GM23338 (cell line): ENCODE data around the gene OGT. TPM values are rescaled to one million over a fixed set of nuclear protein-coding genes. Genes with fewer than 3 reads are reported as not detected.

Experiments used
- ATAC-seq: fragments of 200-7000 bp; cut with Tn5 transposase; 3 replicates; pipeline ENCODE4 v1.9.1; 2020
- DNase-seq: peaks from one replicate; pipeline ENCODE4 v3.0.0-alpha.2; 2015; ENCODE audit warnings: low spot score
- H2AFZ ChIP-seq: fragments of 200-600 bp; sonication (generic); 2 replicates; pipeline ENCODE4 v1.8.0; 2016; ENCODE audit warnings: antibody characterized with exemption, mild to moderate bottlenecking, moderate library complexity
- H3F3A ChIP-seq: fragments of 200-600 bp; sonication (generic); replicated peaks from 2 replicates; pipeline ENCODE4 v1.8.0; 2017; ENCODE audit warnings: antibody characterized with exemption, mixed run types, low read depth
- H3K27ac ChIP-seq: fragments of 200-600 bp; sonication (generic); 2 replicates; pipeline ENCODE4 v1.6.1; 2016; ENCODE audit warnings: low read depth
- H3K27me3 ChIP-seq: fragments of 200-600 bp; sonication (generic); 2 replicates; pipeline ENCODE4 v1.8.0; 2016; ENCODE audit warnings: mild to moderate bottlenecking, mixed run types, moderate library complexity; ENCODE audit not compliant: insufficient read depth
- H3K36me3 ChIP-seq: fragments of 200-600 bp; sonication (generic); 2 replicates; pipeline ENCODE4 v1.8.0; 2016; ENCODE audit warnings: mild to moderate bottlenecking; ENCODE audit not compliant: insufficient read depth
- H3K4me1 ChIP-seq: fragments of 200-600 bp; sonication (generic); 2 replicates; pipeline ENCODE4 v1.8.0; 2016; ENCODE audit warnings: mild to moderate bottlenecking, moderate library complexity; ENCODE audit not compliant: insufficient read depth
- H3K4me2 ChIP-seq: fragments of 200-600 bp; sonication (generic); 2 replicates; pipeline ENCODE4 v1.7.1; 2017; ENCODE audit warnings: mixed run types
- H3K4me3 ChIP-seq: fragments of 200-600 bp; sonication (generic); 2 replicates; pipeline ENCODE4 v1.6.1; 2016; ENCODE audit warnings: mixed run types
- H3K79me2 ChIP-seq: fragments of 200-600 bp; sonication (generic); replicated peaks from 2 replicates; pipeline ENCODE4 v1.8.0; 2017; ENCODE audit warnings: mild to moderate bottlenecking; ENCODE audit not compliant: insufficient read depth
- H3K9me2 ChIP-seq: fragments of 200-600 bp; sonication (generic); 2 replicates; pipeline ENCODE4 v1.8.0; 2017; ENCODE audit not compliant: insufficient read depth
- H4K20me1 ChIP-seq: fragments of 200-600 bp; sonication (generic); replicated peaks from 2 replicates; pipeline ENCODE4 v1.8.0; 2017; ENCODE audit warnings: mild to moderate bottlenecking; ENCODE audit not compliant: insufficient read depth
- H3K27ac Mint-ChIP-seq: 2 replicates; pipeline ENCODE4 v1.8.0; 2020; ENCODE audit warnings: inconsistent platforms, mild to moderate bottlenecking, moderate library complexity, mixed read lengths
- H3K27me3 Mint-ChIP-seq: 3 replicates; pipeline ENCODE4 v1.8.0; 2022; ENCODE audit warnings: low read depth, mild to moderate bottlenecking, moderate library complexity, mixed read lengths, inconsistent platforms; ENCODE audit not compliant: insufficient read depth, poor library complexity
- H3K36me3 Mint-ChIP-seq: 3 replicates; pipeline ENCODE4 v1.8.0; 2021; ENCODE audit warnings: low read depth, mild to moderate bottlenecking, inconsistent platforms, moderate library complexity, mixed read lengths
- H3K4me1 Mint-ChIP-seq: 3 replicates; pipeline ENCODE4 v1.8.0; 2020; ENCODE audit warnings: mild to moderate bottlenecking, inconsistent platforms, mixed read lengths
- H3K4me3 Mint-ChIP-seq: 3 replicates; pipeline ENCODE4 v1.8.0; 2021; ENCODE audit warnings: moderate library complexity, mild to moderate bottlenecking, inconsistent platforms, mixed read lengths
- H3K9me3 Mint-ChIP-seq: 3 replicates; pipeline ENCODE4 v1.8.0; 2020; ENCODE audit warnings: moderate library complexity, mild to moderate bottlenecking, inconsistent platforms, mixed read lengths
- CREB1 ChIP-seq: fragments of 250-450 bp; sonication (Bioruptor Pico); IDR thresholded peaks from 2 replicates; pipeline ENCODE4 v1.5.0; 2020; ENCODE audit warnings: low read depth, mild to moderate bottlenecking, moderate library complexity
- EZH2 ChIP-seq: fragments of 200-600 bp; sonication (generic); IDR thresholded peaks from one replicate; pipeline ENCODE4 v1.8.0; 2017; ENCODE audit warnings: antibody characterized with exemption, mild to moderate bottlenecking, low read depth; ENCODE audit not compliant: unreplicated experiment
- EZH2phosphoT487 ChIP-seq: fragments of 200-600 bp; sonication (generic); IDR thresholded peaks from one replicate; pipeline ENCODE4 v1.8.1; 2018; ENCODE audit warnings: antibody characterized with exemption; ENCODE audit not compliant: unreplicated experiment
- JUNB ChIP-seq: IDR thresholded peaks from one replicate; pipeline ENCODE4 v1.6.1; 2016; ENCODE audit warnings: antibody characterized with exemption; ENCODE audit not compliant: unreplicated experiment
- POLR2AphosphoS5 ChIP-seq: IDR thresholded peaks from 2 replicates; pipeline ENCODE4 v1.6.1; 2016; ENCODE audit warnings: antibody characterized with exemption, low read depth
- ZNF331 ChIP-seq: fragments of 250-450 bp; sonication (Bioruptor Pico); IDR thresholded peaks from 2 replicates; pipeline ENCODE4 v1.5.0; 2020; ENCODE audit warnings: low read depth, mild to moderate bottlenecking, moderate library complexity
- long read RNA-seq: library from polyadenylated mRNA; unstranded; transcript quantifications from one replicate; pipeline ENCODE4 v2.0.0, GENCODE V29; 2020; ENCODE audit not compliant: unreplicated experiment
- polyA plus RNA-seq: library from polyadenylated mRNA; unstranded; fragments of >200 nt; fragmentation: Nextera tagmentation; extraction: Ambion mirVana; gene quantifications from 2 replicates; pipeline ENCODE4 v1.2.1, GENCODE V29; 2016
- total RNA-seq: library from RNA; depleted of rRNA; stranded (reverse); fragments of >200 nt; shearing (Covaris generic); gene quantifications from 2 replicates; pipeline ENCODE4 v1.2.3, GENCODE V29; 2014; rRNA removed
- TF ChIP-seq, protein P1 (sequence below): IDR thresholded peaks from one replicate; pipeline ENCODE4 v1.6.1; 2018; ENCODE audit warnings: antibody characterized with exemption; ENCODE audit not compliant: unreplicated experiment
- TF ChIP-seq, protein P2 (sequence below): fragments of 250-450 bp; sonication (Bioruptor Pico); IDR thresholded peaks from 2 replicates; pipeline ENCODE4 v1.5.0; 2020; ENCODE audit warnings: mild to moderate bottlenecking, moderate library complexity

Gene OGT
- total RNA-seq, result 128 and 163 TPM in 2 replicates
- polyA plus RNA-seq, result 35.5 and 43.3 TPM in 2 replicates
- long read RNA-seq, partial matches to known transcripts, result 1 of 4 reads
- long read RNA-seq, other reads (novel, unspliced or antisense), result 2 of 4 reads

DNA sequence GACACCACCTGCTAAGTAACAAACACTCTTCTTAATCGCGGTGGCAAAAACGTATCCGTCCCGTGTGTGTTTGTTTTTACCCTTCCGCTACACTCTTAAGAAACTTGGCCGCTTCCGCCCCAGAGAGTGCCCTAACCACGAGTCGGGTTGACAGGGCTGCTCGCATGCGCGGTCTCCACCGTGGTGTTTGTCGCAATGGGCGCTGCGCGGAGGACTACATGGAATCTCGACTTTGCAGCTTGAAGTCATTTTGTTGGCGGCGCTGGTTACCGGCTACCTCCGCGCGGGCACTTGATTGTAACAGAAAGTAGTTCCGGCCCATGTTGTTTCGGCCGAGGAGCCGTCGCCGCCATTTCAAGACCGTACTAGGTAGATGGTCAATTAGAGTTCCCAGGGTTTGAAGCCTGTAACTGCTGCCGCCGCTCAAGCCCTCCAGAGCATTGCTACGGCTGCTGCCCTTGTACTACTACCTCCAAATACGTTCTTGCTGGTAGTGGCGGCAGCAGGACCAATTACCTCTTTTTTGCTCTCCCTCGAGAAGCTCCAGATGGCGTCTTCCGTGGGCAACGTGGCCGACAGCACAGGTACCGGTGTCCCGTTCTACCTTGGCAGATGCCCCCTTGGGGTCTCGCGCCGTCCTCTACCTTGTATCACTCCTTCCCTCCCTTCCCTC lies at the start of gene OGT:
TSS of gene OGT (plus strand) at position 352 of the 673 bp plus-strand sequence. CDS start at position 548, 196 bp downstream.
- Mint-ChIP-seq H3K27me3 (peaks cover 2% of the 10 kb centered on the region), H3K36me3 (peaks cover 28% of the 10 kb centered on the region), H3K4me1 (peaks cover 14% of the 10 kb centered on the region), H3K4me3 (peak within 1 kb of the TSS; percentile 96), H3K27ac (peak within 1 kb of the TSS; percentile 98), H3K9me3 (peaks cover 11% of the 10 kb centered on the region; the same call in 2 of the 3 replicates)
- peak; percentile 95 for ATAC-seq
- no peaks in the 10 kb centered on the region for H3K27me3 ChIP-seq
- DNase-seq, result peak; percentile 97
- H3K9me2 ChIP-seq, result no peaks in the 10 kb centered on the region
- H3F3A ChIP-seq, result no peaks in the 10 kb centered on the region
- peaks cover 3% of the 10 kb centered on the region; the same call in 1 of the 2 replicates for H3K36me3 ChIP-seq
- peak within 1 kb of the TSS; percentile 85; the same call in 1 of the 2 replicates for H2AFZ ChIP-seq
- H3K4me2 ChIP-seq, result peak within 1 kb of the TSS; percentile 90
- TF ChIP-seq CREB1 (CRISPR knock-in tag), result peak; percentile 79
- TF ChIP-seq POLR2AphosphoS5, result peak; percentile 78
- TF ChIP-seq, protein P1, sequence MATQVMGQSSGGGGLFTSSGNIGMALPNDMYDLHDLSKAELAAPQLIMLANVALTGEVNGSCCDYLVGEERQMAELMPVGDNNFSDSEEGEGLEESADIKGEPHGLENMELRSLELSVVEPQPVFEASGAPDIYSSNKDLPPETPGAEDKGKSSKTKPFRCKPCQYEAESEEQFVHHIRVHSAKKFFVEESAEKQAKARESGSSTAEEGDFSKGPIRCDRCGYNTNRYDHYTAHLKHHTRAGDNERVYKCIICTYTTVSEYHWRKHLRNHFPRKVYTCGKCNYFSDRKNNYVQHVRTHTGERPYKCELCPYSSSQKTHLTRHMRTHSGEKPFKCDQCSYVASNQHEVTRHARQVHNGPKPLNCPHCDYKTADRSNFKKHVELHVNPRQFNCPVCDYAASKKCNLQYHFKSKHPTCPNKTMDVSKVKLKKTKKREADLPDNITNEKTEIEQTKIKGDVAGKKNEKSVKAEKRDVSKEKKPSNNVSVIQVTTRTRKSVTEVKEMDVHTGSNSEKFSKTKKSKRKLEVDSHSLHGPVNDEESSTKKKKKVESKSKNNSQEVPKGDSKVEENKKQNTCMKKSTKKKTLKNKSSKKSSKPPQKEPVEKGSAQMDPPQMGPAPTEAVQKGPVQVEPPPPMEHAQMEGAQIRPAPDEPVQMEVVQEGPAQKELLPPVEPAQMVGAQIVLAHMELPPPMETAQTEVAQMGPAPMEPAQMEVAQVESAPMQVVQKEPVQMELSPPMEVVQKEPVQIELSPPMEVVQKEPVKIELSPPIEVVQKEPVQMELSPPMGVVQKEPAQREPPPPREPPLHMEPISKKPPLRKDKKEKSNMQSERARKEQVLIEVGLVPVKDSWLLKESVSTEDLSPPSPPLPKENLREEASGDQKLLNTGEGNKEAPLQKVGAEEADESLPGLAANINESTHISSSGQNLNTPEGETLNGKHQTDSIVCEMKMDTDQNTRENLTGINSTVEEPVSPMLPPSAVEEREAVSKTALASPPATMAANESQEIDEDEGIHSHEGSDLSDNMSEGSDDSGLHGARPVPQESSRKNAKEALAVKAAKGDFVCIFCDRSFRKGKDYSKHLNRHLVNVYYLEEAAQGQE, result peak; percentile 24
- no peak for TF ChIP-seq JUNB
- H4K20me1 ChIP-seq, result peaks cover 20% of the 10 kb centered on the region
- H3K4me1 ChIP-seq, result peaks cover 15% of the 10 kb centered on the region
- H3K79me2 ChIP-seq, result peaks cover 50% of the 10 kb centered on the region
- H3K27ac ChIP-seq, result peak within 1 kb of the TSS; percentile 88
- peak within 1 kb of the TSS; percentile 92 for H3K4me3 ChIP-seq

DNA sequence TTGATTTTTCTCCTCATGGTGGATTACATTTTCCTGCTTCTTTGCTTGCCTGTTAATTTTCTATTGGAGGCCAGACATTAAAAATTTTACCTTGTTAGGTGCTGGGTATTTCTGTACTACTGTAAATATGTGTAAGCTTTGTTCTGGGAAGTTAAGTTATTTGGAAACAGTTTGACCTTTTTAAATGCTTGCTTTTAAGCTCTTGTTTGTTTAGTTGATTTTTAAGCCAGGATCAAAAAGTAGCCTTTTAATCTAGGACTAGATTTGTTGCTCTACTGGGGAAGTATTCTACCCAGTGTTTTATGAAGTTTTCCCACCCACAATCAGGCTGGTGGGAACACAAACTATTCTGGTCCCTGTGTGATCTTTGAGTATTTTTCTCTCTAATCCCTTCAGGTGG lies 45.1 kb upstream of the OGT start:
- no peak overlapping the region for H3K4me3 ChIP-seq
- no peaks in the 10 kb centered on the region for H3K36me3 ChIP-seq
- no peaks in the 10 kb centered on the region; the same call in 2 of the 3 replicates for H3K9me3 Mint-ChIP-seq
- no peak overlapping the region for H3K4me2 ChIP-seq
- DNase-seq (no peak), ATAC-seq (no peak)
- no peaks in the 10 kb centered on the region for H4K20me1 ChIP-seq
- peaks cover 3% of the 10 kb centered on the region for H3K27me3 Mint-ChIP-seq
- H2AFZ ChIP-seq, result no peak overlapping the region
- H3K27me3 ChIP-seq, result peaks cover 10% of the 10 kb centered on the region
- no peak overlapping the region for H3K27ac ChIP-seq
- H3K79me2 ChIP-seq, result no peaks in the 10 kb centered on the region
- H3K4me3 Mint-ChIP-seq, result no peak overlapping the region
- no peaks in the 10 kb centered on the region for H3K9me2 ChIP-seq
- no peaks in the 10 kb centered on the region for H3K36me3 Mint-ChIP-seq
- no peaks in the 10 kb centered on the region for H3F3A ChIP-seq
- no peaks in the 10 kb centered on the region for H3K4me1 ChIP-seq
- no peak overlapping the region for H3K27ac Mint-ChIP-seq
- H3K4me1 Mint-ChIP-seq, result no peaks in the 10 kb centered on the region
- TF ChIP-seq ZNF331 (no peak), POLR2AphosphoS5 (no peak), EZH2phosphoT487 (no peak), EZH2 (no peak)
- TF ChIP-seq, protein P2, sequence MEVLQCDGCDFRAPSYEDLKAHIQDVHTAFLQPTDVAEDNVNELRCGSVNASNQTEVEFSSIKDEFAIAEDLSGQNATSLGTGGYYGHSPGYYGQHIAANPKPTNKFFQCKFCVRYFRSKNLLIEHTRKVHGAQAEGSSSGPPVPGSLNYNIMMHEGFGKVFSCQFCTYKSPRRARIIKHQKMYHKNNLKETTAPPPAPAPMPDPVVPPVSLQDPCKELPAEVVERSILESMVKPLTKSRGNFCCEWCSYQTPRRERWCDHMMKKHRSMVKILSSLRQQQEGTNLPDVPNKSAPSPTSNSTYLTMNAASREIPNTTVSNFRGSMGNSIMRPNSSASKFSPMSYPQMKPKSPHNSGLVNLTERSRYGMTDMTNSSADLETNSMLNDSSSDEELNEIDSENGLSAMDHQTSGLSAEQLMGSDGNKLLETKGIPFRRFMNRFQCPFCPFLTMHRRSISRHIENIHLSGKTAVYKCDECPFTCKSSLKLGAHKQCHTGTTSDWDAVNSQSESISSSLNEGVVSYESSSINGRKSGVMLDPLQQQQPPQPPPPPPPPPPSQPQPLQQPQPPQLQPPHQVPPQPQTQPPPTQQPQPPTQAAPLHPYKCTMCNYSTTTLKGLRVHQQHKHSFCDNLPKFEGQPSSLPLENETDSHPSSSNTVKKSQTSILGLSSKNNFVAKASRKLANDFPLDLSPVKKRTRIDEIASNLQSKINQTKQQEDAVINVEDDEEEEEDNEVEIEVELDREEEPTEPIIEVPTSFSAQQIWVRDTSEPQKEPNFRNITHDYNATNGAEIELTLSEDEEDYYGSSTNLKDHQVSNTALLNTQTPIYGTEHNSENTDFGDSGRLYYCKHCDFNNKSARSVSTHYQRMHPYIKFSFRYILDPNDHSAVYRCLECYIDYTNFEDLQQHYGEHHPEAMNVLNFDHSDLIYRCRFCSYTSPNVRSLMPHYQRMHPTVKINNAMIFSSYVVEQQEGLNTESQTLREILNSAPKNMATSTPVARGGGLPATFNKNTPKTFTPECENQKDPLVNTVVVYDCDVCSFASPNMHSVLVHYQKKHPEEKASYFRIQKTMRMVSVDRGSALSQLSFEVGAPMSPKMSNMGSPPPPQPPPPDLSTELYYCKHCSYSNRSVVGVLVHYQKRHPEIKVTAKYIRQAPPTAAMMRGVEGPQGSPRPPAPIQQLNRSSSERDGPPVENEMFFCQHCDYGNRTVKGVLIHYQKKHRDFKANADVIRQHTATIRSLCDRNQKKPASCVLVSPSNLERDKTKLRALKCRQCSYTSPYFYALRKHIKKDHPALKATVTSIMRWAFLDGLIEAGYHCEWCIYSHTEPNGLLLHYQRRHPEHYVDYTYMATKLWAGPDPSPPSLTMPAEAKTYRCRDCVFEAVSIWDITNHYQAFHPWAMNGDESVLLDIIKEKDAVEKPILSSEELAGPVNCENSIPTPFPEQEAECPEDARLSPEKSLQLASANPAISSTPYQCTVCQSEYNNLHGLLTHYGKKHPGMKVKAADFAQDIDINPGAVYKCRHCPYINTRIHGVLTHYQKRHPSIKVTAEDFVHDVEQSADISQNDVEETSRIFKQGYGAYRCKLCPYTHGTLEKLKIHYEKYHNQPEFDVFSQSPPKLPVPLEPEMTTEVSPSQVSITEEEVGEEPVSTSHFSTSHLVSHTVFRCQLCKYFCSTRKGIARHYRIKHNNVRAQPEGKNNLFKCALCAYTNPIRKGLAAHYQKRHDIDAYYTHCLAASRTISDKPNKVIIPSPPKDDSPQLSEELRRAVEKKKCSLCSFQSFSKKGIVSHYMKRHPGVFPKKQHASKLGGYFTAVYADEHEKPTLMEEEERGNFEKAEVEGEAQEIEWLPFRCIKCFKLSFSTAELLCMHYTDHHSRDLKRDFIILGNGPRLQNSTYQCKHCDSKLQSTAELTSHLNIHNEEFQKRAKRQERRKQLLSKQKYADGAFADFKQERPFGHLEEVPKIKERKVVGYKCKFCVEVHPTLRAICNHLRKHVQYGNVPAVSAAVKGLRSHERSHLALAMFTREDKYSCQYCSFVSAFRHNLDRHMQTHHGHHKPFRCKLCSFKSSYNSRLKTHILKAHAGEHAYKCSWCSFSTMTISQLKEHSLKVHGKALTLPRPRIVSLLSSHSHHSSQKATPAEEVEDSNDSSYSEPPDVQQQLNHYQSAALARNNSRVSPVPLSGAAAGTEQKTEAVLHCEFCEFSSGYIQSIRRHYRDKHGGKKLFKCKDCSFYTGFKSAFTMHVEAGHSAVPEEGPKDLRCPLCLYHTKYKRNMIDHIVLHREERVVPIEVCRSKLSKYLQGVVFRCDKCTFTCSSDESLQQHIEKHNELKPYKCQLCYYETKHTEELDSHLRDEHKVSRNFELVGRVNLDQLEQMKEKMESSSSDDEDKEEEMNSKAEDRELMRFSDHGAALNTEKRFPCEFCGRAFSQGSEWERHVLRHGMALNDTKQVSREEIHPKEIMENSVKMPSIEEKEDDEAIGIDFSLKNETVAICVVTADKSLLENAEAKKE (CRISPR knock-in tag), result no peak
